ENCODE data around the gene LCP2. TPM values are rescaled to one million over a fixed set of nuclear protein-coding genes. Genes with fewer than 3 reads are reported as not detected.

The LCP2 gene
- total RNA-seq, 4 donors from 2014 or later, result 1.9 to 3.2 (median 2.3) TPM

DNA sequence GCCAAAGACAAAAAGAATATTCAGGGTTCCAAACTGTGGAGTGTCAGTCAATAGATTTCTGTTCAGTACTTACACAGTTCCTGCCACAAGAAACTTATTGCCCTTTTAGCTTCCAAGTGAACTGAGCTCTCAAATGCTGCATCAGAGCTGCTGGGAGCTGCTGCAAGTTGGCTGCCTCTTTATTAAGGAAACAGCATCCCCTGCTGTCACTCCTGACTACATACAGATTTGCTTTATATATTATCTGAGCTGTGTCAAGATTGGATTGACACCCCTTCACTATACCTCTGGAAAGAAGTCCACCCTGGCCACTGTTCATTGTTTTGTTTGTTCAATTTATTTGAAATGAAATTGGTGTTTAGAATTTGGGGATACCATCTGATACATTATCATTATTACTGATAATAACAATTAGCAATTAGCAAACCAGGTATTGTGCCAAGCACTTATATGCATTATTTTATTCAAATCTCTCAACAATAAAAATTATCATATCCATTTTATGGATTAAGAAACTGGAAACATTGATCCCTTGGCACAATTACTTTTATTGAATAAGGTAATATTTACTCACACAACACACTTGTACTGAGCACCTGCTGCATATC is 81.2 kb downstream of the LCP2 start:
- Histone ChIP-seq H3K4me3 (no peak overlapping the region), H3K27ac (no peak overlapping the region), H3K27me3 (no peaks in the 10 kb centered on the region), H3K4me1 (no peaks in the 10 kb centered on the region), H3K36me3 (no peaks in the 10 kb centered on the region), H3K9me3 (no peaks in the 10 kb centered on the region)
- intact Hi-C loops (cut with DNase I; ENCODE audit: low total_unique reads) (no loop called here), in situ Hi-C loops (cut with MboI; ENCODE audit: low sequenced_read_pairs in 4 of 4) (no loop called here)
- ATAC-seq (no peak), DNase-seq (no peak)
- no peak for TF ChIP-seq POLR2A (IDR thresholded peaks at IDR 0.05)
- TF ChIP-seq, protein P1, sequence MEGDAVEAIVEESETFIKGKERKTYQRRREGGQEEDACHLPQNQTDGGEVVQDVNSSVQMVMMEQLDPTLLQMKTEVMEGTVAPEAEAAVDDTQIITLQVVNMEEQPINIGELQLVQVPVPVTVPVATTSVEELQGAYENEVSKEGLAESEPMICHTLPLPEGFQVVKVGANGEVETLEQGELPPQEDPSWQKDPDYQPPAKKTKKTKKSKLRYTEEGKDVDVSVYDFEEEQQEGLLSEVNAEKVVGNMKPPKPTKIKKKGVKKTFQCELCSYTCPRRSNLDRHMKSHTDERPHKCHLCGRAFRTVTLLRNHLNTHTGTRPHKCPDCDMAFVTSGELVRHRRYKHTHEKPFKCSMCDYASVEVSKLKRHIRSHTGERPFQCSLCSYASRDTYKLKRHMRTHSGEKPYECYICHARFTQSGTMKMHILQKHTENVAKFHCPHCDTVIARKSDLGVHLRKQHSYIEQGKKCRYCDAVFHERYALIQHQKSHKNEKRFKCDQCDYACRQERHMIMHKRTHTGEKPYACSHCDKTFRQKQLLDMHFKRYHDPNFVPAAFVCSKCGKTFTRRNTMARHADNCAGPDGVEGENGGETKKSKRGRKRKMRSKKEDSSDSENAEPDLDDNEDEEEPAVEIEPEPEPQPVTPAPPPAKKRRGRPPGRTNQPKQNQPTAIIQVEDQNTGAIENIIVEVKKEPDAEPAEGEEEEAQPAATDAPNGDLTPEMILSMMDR (IDR thresholded peaks at IDR 0.05 in 4 of 5, conservative IDR thresholded peaks at IDR 0.05 in 1 of 5), result peak in 1 of 5 experiments; percentile 13

DNA sequence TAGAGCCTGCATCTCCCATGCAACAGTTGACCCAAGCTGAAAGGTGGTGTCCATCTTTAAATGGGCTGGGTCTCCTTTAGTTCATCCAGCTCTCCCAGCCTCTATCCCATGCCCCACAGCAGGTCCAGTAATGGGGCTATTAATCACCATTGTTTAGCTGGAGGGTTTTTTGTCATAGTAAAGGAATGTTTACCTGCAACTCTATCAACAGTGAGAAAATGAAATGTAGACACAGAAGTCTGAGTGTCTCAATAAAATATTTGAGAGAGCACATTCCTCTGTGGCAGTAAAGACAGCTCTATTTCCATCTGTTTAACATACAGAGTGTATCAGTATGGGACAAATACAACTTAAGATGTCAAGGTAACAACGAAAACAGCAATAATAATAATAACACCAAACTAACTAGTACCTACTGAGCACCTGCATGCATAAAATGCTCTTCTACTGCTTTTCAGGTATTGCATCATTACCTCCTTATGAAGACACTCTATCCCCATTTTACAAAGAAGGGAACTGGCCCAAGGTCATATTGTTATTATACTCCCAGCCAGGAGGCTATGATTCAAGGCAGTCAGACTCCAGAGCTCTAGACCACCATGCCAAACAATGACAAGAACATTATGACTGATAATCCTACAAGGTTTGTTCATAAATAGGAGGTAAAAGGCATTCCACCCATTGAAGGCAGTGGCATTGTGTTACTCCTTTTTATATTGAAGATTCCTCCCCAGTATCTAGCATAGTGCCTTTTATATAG is 85.8 kb downstream of the LCP2 start:
- no peak overlapping the region for H3K27ac ChIP-seq
- TF ChIP-seq, protein P1 (IDR thresholded peaks at IDR 0.05 in 4 of 5, conservative IDR thresholded peaks at IDR 0.05 in 1 of 5), result no peak
- TF ChIP-seq POLR2A (IDR thresholded peaks at IDR 0.05), result no peak
- H3K9me3 ChIP-seq, result no peaks in the 10 kb centered on the region
- DNase-seq (no peak), ATAC-seq (no peak)
- intact Hi-C loops (cut with DNase I; ENCODE audit: low total_unique reads), result no loop called here
- no peak overlapping the region for H3K4me3 ChIP-seq
- no peaks in the 10 kb centered on the region for H3K36me3 ChIP-seq
- no peaks in the 10 kb centered on the region for H3K4me1 ChIP-seq
- H3K27me3 ChIP-seq, result peaks cover 0 to 4% (median 0%) of the 10 kb centered on the region in 3 donors
- in situ Hi-C loops (cut with MboI; ENCODE audit: low sequenced_read_pairs in 4 of 4), result no loop called here

DNA sequence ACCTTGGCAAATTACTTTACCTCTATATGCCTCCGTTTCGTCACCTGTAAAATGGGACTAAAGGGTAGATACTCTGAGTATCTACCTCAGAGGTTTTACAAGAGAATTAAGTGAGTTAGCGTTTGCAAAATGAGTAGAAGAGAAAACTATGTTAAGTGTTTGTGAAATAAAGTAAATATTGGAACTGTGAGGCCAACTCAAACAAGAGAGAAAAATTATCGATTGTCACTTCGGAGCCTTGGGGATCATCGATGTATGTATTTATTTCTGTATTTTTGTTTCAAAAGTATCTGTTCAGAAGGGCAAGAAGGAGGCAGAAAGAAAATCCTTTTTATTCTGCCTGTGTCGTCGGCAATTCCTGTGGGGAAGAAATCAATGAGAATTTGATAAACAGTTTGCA is 90.6 kb downstream of the LCP2 start:
- intact Hi-C loops (cut with DNase I; ENCODE audit: low total_unique reads) (no loop called here), in situ Hi-C loops (cut with MboI; ENCODE audit: low sequenced_read_pairs in 4 of 4) (no loop called here)
- H3K27me3 ChIP-seq, result peaks cover 0 to 6% (median 0%) of the 10 kb centered on the region in 3 donors
- H3K9me3 ChIP-seq, result no peaks in the 10 kb centered on the region
- no peak for DNase-seq
- no peak for ATAC-seq
- no peaks in the 10 kb centered on the region for H3K4me1 ChIP-seq
- no peak overlapping the region for H3K4me3 ChIP-seq
- H3K36me3 ChIP-seq, result no peaks in the 10 kb centered on the region
- no peak overlapping the region for H3K27ac ChIP-seq
- no peak for TF ChIP-seq POLR2A (IDR thresholded peaks at IDR 0.05)

DNA sequence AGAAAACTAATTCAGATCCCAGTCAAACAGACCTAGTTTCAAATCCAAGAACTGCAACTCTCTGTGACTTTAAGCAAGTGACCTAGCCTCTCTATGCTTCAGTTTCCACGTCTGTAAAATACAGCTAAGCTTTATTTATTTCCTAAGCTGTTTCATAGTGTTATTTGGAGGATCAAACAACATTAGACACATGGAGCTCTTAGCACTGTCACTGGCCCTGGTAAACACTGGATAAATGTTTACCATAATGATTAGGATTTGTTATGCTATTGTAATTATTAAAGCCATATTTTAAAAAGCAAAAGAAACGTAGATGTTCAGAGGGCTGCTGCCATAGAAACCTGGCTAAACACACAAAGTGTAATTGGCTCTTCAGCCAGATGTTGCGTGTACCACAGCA is 91.4 kb downstream of the LCP2 start:
- Histone ChIP-seq H3K9me3 (no peaks in the 10 kb centered on the region), H3K27me3 (peaks cover 0 to 6% (median 0%) of the 10 kb centered on the region in 3 donors), H3K4me3 (no peak overlapping the region), H3K4me1 (no peaks in the 10 kb centered on the region), H3K27ac (no peak overlapping the region), H3K36me3 (no peaks in the 10 kb centered on the region)
- ATAC-seq (no peak), DNase-seq (no peak)
- no peak for TF ChIP-seq POLR2A (IDR thresholded peaks at IDR 0.05)
- TF ChIP-seq, protein P1 (IDR thresholded peaks at IDR 0.05 in 4 of 5, conservative IDR thresholded peaks at IDR 0.05 in 1 of 5), result no peak
- intact Hi-C loops (cut with DNase I; ENCODE audit: low total_unique reads), result no loop called here
- in situ Hi-C loops (cut with MboI; ENCODE audit: low sequenced_read_pairs in 4 of 4), result no loop called here

DNA sequence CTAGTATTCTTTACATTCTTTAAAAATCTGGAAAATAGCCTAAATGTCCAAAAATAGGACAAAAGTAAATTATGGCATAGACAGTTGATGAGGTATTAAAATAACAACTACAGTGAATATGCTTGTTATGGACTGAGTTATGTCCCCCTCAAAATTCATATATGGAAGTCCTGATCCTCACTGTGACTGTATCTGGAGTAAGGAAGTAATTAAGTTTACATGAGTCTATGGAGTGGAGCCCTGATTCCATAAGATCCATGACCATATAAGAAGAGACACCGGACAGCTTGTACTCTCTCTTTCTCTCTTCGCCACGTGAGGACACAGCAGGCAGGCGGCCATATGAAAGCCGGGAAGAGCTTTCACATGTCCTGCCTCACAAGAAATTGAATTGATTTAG is 93.4 kb downstream of the LCP2 start:
- Histone ChIP-seq H3K9me3 (no peaks in the 10 kb centered on the region), H3K4me1 (no peaks in the 10 kb centered on the region), H3K27me3 (peaks cover 0 to 6% (median 0%) of the 10 kb centered on the region in 3 donors), H3K36me3 (no peaks in the 10 kb centered on the region), H3K27ac (no peak overlapping the region), H3K4me3 (no peak overlapping the region)
- TF ChIP-seq POLR2A (IDR thresholded peaks at IDR 0.05), result no peak
- TF ChIP-seq, protein P1 (IDR thresholded peaks at IDR 0.05 in 4 of 5, conservative IDR thresholded peaks at IDR 0.05 in 1 of 5), result no peak
- in situ Hi-C loops (cut with MboI; ENCODE audit: low sequenced_read_pairs in 4 of 4), result no loop called here
- no peak for ATAC-seq
- no peak for DNase-seq
- intact Hi-C loops (cut with DNase I; ENCODE audit: low total_unique reads), result no loop called here

All from gastrocnemius medialis (tissue), 4 donors.